ENCODE results near the gene PRR36. TPM values are rescaled to one million over a fixed set of nuclear protein-coding genes. Genes with fewer than 3 reads are reported as not detected.

PRR36 gene
- total RNA-seq, 1 donor from 2014 or later, result 37.4 TPM

- Mint-ChIP-seq H3K9me3 (ENCODE audit: low read depth) (no peaks in the 10 kb centered on the region), H3K36me3 (ENCODE audit: insufficient read depth) (no peaks in the 10 kb centered on the region), H3K4me1 (ENCODE audit: low read depth) (peaks cover 11% of the 10 kb centered on the region), H3K4me3 (ENCODE audit: low read depth) (peak overlapping the region; percentile 74), H3K27ac (peak overlapping the region; percentile 45), H3K27me3 (peaks cover 26% of the 10 kb centered on the region)
- DNase-seq (ENCODE audit: low spot score, unreplicated experiment), result no peak
- TF ChIP-seq CTCF (IDR thresholded peaks at IDR 0.05; ENCODE audit: unreplicated experiment), result no peak
Measured at GRCh38 chr19:7830823-7831222, 43.4 kb downstream of the PRR36 start.

GRCh38 chr19:7830272-7830771, 43.9 kb downstream of the PRR36 start:
- Mint-ChIP-seq H3K4me1 (ENCODE audit: low read depth) (peaks cover 11% of the 10 kb centered on the region), H3K9me3 (ENCODE audit: low read depth) (no peaks in the 10 kb centered on the region), H3K4me3 (ENCODE audit: low read depth) (peak overlapping the region; percentile 74), H3K36me3 (ENCODE audit: insufficient read depth) (no peaks in the 10 kb centered on the region), H3K27me3 (peaks cover 26% of the 10 kb centered on the region), H3K27ac (no peak overlapping the region)
- TF ChIP-seq CTCF (IDR thresholded peaks at IDR 0.05; ENCODE audit: unreplicated experiment), result no peak
- DNase-seq (ENCODE audit: low spot score, unreplicated experiment), result no peak

DNA sequence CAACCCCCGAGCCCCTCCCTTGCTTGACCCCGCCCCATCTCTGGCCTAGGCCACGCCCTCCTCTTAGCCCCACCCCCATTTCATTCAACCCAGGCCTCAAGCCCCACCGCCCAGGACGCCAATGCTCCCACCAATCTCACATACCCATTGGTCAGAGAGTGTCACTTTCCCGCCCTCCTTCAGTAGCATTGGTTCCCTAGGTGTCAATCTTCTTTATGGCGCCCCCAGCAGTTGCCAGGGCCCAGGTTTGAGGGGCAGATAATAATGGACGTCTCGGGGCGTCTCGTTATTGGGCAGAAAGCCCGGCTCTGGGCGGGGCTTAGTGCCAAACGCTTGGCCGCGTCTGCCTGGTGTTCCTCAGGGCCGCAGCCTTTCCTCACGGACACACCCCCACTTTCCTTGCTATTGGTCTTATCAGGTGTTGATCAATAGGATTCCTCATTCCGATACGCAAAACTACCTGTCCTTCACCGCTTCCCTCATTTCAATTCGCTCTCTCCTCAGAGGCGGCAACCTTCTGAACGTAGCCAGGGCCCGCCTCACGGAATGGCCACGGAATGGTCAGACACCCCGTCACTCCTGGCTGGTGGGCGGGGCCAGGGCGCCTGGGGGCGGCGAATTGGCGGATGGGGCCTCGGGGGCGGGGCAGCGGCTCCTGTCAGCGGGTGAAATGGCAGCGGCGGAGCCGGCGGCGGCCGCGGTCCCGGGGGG, 44.5 kb downstream of the PRR36 start, which contains the start of gene EVI5L:
Gene EVI5L, plus strand, starts transcription at position 658 of the 711 bp plus-strand sequence. CDS start 16,325 bp downstream, outside the sequence.
- TF ChIP-seq CTCF (IDR thresholded peaks at IDR 0.05; ENCODE audit: unreplicated experiment), result no peak
- Mint-ChIP-seq H3K9me3 (ENCODE audit: low read depth) (no peaks in the 10 kb centered on the region), H3K27ac (peak within 1 kb of the TSS; percentile 73), H3K27me3 (peaks cover 28% of the 10 kb centered on the region), H3K36me3 (ENCODE audit: insufficient read depth) (no peaks in the 10 kb centered on the region), H3K4me3 (ENCODE audit: low read depth) (peak within 1 kb of the TSS; percentile 78), H3K4me1 (ENCODE audit: low read depth) (peaks cover 11% of the 10 kb centered on the region)
- DNase-seq (ENCODE audit: low spot score, unreplicated experiment), result peak; percentile 99

DNA sequence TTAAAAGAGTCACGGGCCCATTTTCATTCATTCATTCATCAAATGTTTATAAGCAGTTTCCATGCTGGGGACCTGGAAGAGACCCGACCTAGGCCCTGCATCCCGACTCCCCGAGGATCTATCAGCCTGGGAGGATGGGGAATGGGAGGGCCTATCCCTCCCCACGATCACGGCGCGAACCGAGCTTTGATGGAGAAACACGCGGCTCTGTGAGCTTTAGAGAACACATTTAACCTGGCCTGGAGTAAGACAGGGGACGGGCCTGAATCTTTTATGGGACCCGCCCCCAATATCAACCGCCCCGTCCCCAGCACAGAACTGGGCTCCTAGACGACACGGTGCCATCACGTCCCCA, 45.0 kb downstream of the PRR36 start:
- Mint-ChIP-seq H3K27ac (peak overlapping the region; percentile 73), H3K36me3 (ENCODE audit: insufficient read depth) (no peaks in the 10 kb centered on the region), H3K27me3 (peaks cover 29% of the 10 kb centered on the region), H3K9me3 (ENCODE audit: low read depth) (no peaks in the 10 kb centered on the region), H3K4me1 (ENCODE audit: low read depth) (peaks cover 8% of the 10 kb centered on the region), H3K4me3 (ENCODE audit: low read depth) (peak overlapping the region; percentile 78)
- DNase-seq (ENCODE audit: low spot score, unreplicated experiment), result no peak
- no peak for TF ChIP-seq CTCF (IDR thresholded peaks at IDR 0.05; ENCODE audit: unreplicated experiment)

DNA sequence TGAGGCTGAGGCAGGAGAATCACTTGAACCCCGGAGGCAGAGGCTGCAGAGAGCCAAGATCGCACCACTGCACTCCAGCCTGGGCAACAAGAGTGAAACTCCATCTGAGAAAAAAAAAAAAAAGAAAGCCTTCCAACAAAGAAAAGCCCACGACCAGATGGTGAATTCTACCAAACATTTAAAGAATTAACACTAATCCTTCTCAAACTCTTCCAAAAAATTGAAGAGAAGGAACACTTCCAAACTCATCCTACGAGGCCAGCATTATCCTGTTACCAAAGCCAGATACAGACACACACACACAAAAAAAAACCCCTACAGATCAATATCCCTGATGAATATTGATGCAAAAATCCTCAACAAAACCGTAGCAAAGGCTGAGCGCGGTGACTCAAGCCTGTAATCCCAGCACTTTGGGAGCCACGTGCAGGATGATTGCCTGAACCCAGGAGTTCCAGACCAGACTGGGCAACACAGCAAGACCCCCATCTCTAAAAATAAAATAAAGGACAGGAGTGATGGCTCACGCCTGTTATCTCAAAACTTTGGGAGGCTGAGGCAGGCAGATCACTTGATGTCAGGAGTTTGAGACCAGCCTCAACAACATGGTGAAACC, 50.4 kb downstream of the PRR36 start:
- Mint-ChIP-seq H3K4me1 (ENCODE audit: low read depth) (no peaks in the 10 kb centered on the region), H3K27ac (peak overlapping the region; percentile 65), H3K9me3 (ENCODE audit: low read depth) (peaks cover 4% of the 10 kb centered on the region), H3K36me3 (ENCODE audit: insufficient read depth) (no peaks in the 10 kb centered on the region), H3K27me3 (peaks cover 45% of the 10 kb centered on the region), H3K4me3 (ENCODE audit: low read depth) (no peak overlapping the region)
- DNase-seq (ENCODE audit: low spot score, unreplicated experiment), result no peak
- no peak for TF ChIP-seq CTCF (IDR thresholded peaks at IDR 0.05; ENCODE audit: unreplicated experiment)
